ENCODE measurements around the gene ELP2. TPM values are rescaled to one million over a fixed set of nuclear protein-coding genes. Genes with fewer than 3 reads are reported as not detected.

ELP2 gene
- polyA plus RNA-seq, 1 donor (not counting 4 experiments of a cell fraction or from before 2014, with no cell fraction given) = 74.6 TPM

DNA sequence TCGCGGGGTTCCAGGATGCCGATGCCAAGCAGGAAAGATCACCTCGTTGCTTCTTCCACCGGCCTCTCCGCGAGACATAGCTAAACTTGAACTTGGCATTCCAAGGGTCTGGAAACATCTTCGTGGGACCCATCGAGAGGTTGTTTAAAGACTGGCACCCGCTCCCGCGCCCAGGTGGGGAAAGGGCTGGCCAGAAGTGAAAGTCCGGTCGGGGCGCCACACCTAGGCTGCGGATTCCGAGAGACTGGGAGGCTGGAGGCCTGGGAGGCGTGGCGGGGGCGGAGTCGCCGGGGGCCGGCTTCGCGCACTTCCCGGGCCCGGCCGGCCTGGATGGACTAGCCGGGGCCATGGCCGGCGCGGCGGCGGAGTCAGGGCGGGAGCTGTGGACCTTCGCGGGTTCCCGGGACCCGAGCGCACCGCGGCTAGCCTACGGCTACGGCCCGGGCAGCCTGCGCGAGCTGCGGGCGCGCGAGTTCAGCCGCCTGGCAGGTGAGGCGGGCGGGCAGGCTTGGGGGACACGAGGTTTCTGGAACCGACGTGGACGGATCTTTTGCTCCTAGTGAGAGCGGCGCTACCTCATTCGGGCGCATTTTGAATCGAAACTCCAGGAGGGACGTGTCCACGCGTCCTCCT is 57.6 kb downstream of the ELP2 start, which contains the start of gene MOCOS:
MOCOS (plus strand) TSS at position 305 of the 633 bp plus-strand sequence; CDS start at position 348, 43 bp downstream.
- Histone ChIP-seq H3K79me2 (ENCODE audit: control insufficient read depth, insufficient read depth, low read length) (no peaks in the 10 kb centered on the region), H3K27me3 (ENCODE audit: control insufficient read depth, extremely low read depth, insufficient read depth, low read length) (no peaks in the 10 kb centered on the region), H3K36me3 (ENCODE audit: control insufficient read depth in 2 of 2, extremely low read depth in 1 of 2, insufficient read depth in 2 of 2, low read length in 2 of 2) (no peaks in the 10 kb centered on the region), H2AFZ (ENCODE audit: control insufficient read depth, low read length) (peak within 1 kb of the TSS; percentile 94), H3K9me3 (ENCODE audit: control insufficient read depth, low read depth, low read length) (no peaks in the 10 kb centered on the region), H3K9ac (ENCODE audit: control insufficient read depth, extremely low read depth, insufficient read depth, low read length) (peak within 1 kb of the TSS; percentile 63), H3K9me1 (ENCODE audit: control insufficient read depth, extremely low read depth, insufficient read depth, low read length) (no peaks in the 10 kb centered on the region), H3K4me2 (ENCODE audit: control insufficient read depth, extremely low read depth, insufficient read depth, low read depth, low read length) (peak within 1 kb of the TSS; percentile 78), H3K4me3 (ENCODE audit: control insufficient read depth in 2 of 3, extremely low read depth in 1 of 3, insufficient read depth in 2 of 3, low read depth in 1 of 3, low read length in 3 of 3) (peak within 1 kb of the TSS; percentile 56 to 76 (median 76)), H4K20me1 (ENCODE audit: control insufficient read depth, extremely low read depth, insufficient read depth, low read length) (no peaks in the 10 kb centered on the region), H3K4me1 (ENCODE audit: control insufficient read depth, extremely low read depth, insufficient read depth, low read length) (peaks cover 6% of the 10 kb centered on the region), H3K27ac (ENCODE audit: control insufficient read depth, insufficient read depth, low read length) (peak within 1 kb of the TSS; percentile 31)
- FAIRE-seq = no peak
- dilution Hi-C loops (cut with MboI; ENCODE audit: extremely low pct_ligation_motif_present, low sequenced_read_pairs) = no loop called here
- no peak for TF ChIP-seq EZH2 (IDR thresholded peaks at IDR 0.05; ENCODE audit: low read length)
- TF ChIP-seq, protein P1, sequence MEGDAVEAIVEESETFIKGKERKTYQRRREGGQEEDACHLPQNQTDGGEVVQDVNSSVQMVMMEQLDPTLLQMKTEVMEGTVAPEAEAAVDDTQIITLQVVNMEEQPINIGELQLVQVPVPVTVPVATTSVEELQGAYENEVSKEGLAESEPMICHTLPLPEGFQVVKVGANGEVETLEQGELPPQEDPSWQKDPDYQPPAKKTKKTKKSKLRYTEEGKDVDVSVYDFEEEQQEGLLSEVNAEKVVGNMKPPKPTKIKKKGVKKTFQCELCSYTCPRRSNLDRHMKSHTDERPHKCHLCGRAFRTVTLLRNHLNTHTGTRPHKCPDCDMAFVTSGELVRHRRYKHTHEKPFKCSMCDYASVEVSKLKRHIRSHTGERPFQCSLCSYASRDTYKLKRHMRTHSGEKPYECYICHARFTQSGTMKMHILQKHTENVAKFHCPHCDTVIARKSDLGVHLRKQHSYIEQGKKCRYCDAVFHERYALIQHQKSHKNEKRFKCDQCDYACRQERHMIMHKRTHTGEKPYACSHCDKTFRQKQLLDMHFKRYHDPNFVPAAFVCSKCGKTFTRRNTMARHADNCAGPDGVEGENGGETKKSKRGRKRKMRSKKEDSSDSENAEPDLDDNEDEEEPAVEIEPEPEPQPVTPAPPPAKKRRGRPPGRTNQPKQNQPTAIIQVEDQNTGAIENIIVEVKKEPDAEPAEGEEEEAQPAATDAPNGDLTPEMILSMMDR (optimal IDR thresholded peaks at IDR 0.05 in 1 of 3, IDR thresholded peaks at IDR 0.05 in 1 of 3, conservative IDR thresholded peaks at IDR 0.05 in 1 of 3; ENCODE audit: extremely low read depth in 1 of 3, insufficient read depth in 2 of 3, low read length in 3 of 3) = no peak
- no peak for DNase-seq (ENCODE audit: low read depth, low spot score)

DNA sequence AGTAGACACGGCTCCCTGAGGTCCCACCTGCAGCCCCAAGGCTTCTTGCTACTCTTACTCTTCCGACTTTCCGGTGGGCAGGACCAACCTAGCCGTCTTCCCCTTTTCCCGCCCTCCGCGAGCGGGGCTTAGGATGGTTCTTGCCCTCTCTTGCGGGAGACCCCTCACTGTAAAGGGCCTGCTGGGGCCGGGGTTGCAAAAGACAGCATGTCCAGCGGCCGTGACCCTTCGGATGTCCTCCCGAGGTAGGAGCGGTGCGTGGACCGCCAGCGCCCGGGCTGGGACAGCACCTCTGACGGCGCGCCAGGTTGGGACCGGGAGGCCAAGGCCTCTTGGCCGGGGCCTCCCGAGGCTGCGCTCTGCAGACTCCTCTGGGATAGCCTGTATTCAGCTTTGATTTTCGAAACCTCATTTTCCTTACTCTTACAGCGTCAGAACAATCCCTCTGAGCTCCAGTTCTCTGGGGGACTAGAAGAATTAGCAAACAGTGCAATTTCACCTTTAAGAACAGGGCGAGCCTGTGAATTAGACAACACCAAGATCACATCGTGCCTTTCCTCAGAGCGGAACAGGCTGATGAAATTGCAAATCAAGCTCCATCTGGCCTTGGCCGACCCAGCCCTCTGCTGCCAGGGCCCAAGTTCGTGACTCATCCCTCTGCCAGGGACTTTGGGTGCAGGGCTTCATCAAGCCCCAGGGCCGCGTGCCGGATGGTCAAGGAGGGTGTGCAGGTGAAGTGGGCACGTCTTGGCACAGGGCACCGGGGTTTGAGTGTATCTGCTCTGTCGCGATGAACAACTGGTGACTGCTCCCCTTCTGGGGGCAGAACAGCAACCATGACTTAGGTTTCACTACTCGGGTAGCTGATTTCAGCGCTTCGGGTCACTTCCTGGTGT is 58.4 kb downstream of the ELP2 start:
- TF ChIP-seq, protein P1 (optimal IDR thresholded peaks at IDR 0.05 in 1 of 3, IDR thresholded peaks at IDR 0.05 in 1 of 3, conservative IDR thresholded peaks at IDR 0.05 in 1 of 3; ENCODE audit: extremely low read depth in 1 of 3, insufficient read depth in 2 of 3, low read length in 3 of 3) = no peak
- TF ChIP-seq EZH2 (IDR thresholded peaks at IDR 0.05; ENCODE audit: low read length) = no peak
- peak overlapping the region; percentile 94 for H2AFZ ChIP-seq (ENCODE audit: control insufficient read depth, low read length)
- H3K9me1 ChIP-seq (ENCODE audit: control insufficient read depth, extremely low read depth, insufficient read depth, low read length) = no peaks in the 10 kb centered on the region
- peak overlapping the region; percentile 78 for H3K4me2 ChIP-seq (ENCODE audit: control insufficient read depth, extremely low read depth, insufficient read depth, low read depth, low read length)
- H3K9me3 ChIP-seq (ENCODE audit: control insufficient read depth, low read depth, low read length) = no peaks in the 10 kb centered on the region
- H4K20me1 ChIP-seq (ENCODE audit: control insufficient read depth, extremely low read depth, insufficient read depth, low read length) = no peaks in the 10 kb centered on the region
- FAIRE-seq (no peak), DNase-seq (ENCODE audit: low read depth, low spot score) (no peak)
- H3K9ac ChIP-seq (ENCODE audit: control insufficient read depth, extremely low read depth, insufficient read depth, low read length) = peak overlapping the region; percentile 63
- H3K4me3 ChIP-seq (ENCODE audit: control insufficient read depth in 2 of 3, extremely low read depth in 1 of 3, insufficient read depth in 2 of 3, low read depth in 1 of 3, low read length in 3 of 3) = peak overlapping the region; percentile 56 to 76 (median 76)
- H3K4me1 ChIP-seq (ENCODE audit: control insufficient read depth, extremely low read depth, insufficient read depth, low read length) = peaks cover 6% of the 10 kb centered on the region
- dilution Hi-C loops (cut with MboI; ENCODE audit: extremely low pct_ligation_motif_present, low sequenced_read_pairs) = no loop called here
- H3K27ac ChIP-seq (ENCODE audit: control insufficient read depth, insufficient read depth, low read length) = peak overlapping the region; percentile 31
- H3K79me2 ChIP-seq (ENCODE audit: control insufficient read depth, insufficient read depth, low read length) = no peaks in the 10 kb centered on the region
- H3K27me3 ChIP-seq (ENCODE audit: control insufficient read depth, extremely low read depth, insufficient read depth, low read length) = no peaks in the 10 kb centered on the region
- no peaks in the 10 kb centered on the region for H3K36me3 ChIP-seq (ENCODE audit: control insufficient read depth in 2 of 2, extremely low read depth in 1 of 2, insufficient read depth in 2 of 2, low read length in 2 of 2)
